Hematopoietic multipotent progenitor cell treated with erythropoietin and hydrocortisone succinate and interleukin-3 and kit ligand, for 8 days (in vitro differentiated cells): ENCODE measurements around the gene MT3.
"Not testable (repeated sequence)": the region's sequence is repeated elsewhere in the genome, so short reads cannot be mapped to it uniquely, and the experiment has no call there.

Experiments used
- DNase-seq: peaks from one replicate; pipeline ENCODE4 v3.0.0-alpha.2; 2015

The MT3 gene

DNA sequence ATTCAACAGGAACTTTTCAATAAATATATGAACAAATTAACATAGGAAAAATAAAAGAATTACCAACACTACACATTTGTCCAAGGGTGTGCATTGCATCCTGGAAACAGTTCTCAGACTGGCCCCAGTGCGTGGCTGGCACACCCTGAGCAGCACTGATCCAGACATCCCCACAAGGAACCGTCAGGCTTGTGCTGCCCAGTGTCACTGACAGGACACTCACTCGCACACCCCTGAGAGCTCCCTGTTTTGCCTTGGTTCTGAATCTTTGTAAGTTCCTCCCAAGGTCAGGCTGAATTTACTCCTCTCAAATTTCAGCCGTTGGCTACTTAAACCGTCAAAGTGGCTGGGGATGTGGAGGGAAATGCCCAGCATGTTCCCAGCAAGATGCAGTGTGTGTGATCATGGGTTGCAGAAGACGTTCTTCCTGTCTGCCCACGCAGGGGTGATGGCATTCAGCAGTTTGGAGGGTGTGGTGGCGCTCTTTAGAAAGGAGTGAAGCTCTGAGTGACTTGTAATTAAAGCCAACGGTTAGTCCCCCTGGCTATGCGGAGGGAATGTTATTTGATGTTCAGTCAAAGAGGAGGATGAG is 20.8 kb downstream of the MT3 start:
- DNase-seq: peak; percentile 21

DNA sequence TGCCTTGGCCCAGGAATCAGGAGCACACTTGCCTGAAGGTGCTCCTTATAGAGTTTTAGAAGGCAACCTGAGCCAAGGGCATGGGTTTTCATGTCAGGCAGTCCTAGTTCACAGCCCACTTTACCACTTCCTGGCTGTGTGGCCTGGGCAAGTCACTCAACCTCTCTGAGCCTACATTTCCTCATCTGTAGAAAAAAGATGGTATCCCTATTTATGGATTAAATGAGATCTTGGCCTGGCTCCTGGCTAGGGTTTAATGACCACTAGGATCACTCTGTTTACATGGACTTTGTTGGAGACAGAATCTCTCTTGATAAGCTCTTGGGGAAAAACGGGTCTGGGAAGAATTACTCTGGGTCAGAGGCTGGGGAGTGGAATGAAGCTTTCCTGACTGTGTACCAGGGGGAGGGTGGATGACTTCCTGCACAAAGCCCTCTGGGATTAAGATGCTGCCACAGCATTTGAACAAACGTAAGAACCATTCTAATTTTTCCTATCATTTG is 21.3 kb downstream of the MT3 start:
- DNase-seq: no peak

DNA sequence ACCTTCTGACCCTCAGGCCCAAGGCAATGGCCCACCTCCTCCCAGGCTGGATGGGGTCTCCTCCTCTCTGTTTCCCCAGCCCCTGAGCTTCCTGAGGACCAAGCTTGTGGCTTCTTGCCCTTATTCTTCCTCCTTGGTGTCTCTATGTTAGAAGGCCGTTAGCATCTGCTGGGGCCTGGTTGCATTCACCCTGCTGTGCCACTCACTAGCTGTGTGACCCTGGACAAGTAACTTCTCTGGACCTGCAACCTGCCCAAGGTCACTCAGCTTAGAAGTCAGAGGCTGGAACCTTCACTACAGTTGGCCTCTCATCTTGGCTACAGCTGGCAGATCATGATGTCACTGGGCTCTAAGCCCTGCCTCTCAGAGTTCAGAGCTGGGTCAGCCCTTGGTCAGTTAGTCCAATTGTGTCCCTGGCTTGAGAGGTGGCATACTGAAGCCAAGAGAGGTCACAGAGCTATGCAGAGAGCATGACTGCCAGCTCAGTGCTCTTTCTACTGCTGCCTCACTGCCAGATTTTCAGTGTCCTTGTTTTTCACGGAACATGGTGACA is 22.0 kb downstream of the MT3 start:
- DNase-seq: no peak

DNA sequence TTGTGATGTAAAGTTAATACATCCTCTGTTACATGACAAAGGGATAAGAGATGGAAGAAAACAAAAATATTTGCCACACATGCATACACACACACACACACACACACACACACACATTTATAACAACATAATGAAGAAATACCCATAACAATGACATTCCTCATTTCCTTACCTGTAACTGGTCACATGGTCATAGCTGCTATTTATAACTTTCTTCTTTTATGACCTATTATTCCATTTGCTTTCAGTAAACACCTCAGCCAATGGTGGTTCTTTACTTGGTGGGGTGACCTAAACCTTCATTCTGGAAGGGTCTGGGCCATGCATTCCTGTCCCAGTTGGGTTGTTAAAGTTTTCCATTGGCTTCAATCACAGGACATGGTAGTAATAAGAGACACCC is 24.4 kb downstream of the MT3 start:
- DNase-seq: no peak

DNA sequence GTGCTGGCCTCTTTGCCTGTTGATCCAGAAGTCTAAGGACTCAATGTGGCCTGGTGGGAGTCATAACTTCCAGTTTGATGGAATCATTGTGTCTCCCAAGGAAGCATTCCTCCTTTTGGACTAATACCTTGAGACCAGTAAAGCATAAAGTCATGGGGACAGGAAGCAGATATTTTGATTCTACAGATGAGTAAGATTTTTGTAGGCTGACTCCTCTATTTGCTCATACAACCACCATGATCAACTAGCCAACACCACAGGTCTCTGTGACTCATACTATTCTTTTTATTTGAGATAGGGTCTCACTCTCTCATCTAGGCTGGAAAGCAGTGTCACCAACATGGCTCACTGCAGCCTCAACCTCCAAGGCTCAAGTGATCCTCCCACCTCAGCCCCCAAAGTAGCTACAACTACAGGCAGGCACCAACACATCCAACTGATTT is 25.2 kb downstream of the MT3 start:
- DNase-seq: no peak

DNA sequence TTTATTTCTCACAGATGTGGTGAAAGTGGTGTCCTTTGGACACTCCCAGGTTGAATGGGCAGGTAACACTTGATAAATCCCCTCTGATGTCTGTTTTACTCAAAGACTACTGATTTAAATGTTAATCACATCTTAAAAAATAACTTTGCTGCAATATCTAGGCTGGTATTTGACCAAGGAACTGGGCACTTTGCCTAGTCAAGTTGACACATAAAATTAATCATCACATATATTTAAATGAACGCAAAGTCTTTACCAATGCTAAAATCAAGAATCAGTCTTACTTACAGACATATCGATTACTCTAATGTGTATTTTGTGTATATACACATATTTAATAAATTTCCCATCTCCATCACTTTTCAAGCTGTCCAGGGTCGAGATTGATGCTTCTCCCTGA is 26.0 kb downstream of the MT3 start:
- no peak for DNase-seq

DNA sequence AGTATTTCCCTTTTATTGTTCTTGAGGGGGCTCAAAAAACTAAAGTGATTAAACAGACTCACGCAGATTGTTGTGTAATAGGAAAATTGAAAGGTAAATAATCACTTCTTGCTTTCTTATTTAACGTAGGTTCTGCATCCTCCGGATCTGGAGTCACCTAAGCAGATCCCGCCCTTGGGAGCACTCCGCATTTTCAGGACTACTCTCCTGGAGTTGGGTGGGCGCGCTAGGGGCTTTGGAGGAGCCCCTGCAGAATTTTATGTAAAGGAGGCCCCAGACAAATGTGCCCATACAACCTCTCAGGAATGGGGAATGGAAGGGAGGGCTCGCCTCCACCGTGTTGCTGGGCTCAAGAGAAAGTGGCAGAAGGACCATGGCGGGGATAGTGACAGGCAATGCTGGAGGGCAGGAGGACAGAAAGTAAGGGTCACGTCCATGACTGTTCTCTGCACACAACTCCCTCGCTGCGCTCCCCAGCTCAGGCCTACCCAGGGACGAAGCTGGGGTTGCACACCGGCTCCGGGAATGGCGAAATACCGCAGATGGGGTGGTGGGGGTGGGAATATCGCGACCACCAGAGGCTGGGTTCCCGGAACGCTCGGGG is 27.4 kb downstream of the MT3 start:
- no peak for DNase-seq

DNA sequence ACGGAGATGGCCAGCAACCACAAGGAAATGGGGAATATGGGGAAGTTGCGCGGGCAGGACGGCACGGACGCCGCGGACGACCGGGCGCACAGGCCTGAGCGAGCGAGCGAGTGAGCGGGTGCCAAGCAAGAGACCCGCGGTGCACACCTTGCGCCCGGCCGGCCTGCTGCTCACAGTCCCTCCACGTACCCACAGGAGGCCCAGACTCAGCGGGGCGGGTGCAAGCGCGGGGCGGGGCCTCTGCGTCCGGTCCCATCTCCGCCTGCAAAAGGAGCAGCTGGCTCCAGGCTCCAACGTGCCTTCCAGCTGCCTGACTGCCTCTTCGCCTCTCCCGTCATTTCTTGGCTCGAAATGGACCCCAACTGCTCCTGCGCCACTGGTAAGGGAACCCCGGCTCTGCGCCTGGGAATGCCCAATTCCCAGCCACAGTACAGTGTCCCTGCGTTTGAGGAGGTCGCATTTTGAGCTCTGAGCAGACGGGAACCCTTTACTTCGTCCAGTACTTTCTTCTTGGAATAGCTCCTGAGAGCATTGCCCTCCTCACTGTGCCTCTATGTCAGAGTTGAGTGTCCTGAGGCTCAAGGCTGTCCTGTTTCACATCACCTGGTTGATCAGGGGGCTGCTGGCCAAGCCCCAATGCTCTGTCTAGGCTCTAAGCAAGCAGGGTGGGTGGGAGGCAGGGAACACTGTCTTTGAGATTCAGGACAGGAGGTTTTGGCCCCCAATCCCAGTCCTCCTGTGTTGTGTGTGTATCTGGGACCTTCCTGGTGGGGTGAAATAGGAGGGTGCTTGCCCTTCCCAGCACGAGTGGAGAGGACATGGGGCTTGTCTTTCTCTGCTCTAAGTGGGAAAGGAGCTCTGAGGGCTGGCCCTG is 28.1 kb downstream of the MT3 start:
- no peak for DNase-seq

DNA sequence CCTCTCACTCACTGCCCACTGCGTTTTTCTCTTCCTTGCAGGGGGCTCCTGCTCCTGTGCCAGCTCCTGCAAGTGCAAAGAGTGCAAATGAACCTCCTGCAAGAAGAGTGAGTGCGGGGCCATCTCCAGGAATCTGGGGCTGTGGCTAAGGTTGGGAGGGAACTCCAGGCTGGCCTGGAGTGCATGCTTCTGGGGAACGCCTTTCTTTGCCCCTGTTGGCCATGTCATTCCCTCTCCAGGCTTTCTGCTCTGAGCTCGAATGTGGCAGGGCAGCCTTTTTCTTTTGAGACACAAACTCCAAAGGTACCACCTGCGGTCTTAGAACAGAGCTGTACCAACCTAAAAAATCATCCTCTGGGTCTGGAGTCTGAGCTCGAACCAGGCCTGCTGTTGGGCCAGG is 28.8 kb downstream of the MT3 start:
- DNase-seq: no peak

DNA sequence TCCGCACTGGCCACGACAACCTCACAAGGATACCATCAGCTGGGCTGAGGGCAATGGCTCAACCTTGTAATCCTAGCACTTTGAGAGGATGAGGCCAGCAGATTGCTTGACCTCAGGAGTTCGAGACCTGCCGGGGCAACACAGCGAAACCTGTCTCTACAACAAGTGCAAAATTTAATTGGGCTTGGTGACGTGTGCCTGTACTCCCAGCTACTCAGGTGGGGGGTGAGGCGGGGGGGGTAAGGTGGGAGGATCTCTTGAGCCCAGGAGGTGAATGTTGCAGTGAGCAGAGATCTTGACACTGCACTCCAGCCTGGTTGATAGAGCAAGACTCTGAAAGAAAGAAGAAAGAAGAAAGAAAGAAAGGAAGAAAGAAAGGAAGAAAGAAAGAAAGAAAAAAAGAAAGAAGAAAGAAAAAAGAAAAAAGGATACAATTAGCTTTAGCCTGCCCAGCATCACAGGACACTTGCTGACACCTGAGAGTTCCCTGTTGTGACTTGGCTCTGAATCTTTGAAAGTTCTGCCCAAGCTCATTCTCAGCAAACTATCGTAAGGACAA is 31.1 kb downstream of the MT3 start:
- DNase-seq: no peak

DNA sequence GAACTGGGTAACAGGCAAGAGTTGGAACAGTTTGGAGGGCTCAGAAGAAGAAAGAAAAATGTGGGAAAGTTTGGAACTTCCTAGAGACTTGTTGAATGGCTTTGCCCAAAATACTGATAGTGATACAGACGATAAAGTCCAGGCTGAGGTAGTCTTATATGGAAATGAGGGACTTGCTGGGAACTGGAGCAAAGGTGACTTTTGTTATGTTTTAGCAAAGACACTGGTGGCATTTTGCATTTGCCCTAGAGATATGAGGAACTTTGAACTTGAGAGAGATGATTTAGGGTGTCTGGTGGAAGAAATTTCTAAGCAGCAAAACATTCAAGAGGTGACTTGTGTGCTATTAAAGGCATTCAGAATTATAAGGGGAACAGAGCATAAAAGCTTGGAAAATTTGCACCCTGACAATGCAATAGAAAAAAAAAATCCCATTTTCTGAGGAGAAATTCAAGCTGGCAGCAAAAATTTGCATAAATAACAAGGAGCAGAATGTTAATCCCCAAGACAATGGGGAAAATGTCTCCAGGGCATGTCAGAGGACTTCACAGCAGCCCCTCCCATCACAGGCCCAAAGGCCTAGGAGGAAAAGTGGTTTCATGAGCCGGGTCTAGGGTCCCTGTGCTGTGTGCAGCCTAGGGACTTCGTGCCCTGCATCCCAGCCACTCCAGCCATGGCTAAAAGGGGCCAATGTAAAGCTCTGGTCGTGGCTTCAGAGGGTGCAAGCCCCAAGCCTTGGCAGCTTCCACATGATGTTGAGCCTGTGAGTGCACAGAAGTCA is 32.5 kb downstream of the MT3 start:
- not testable (repeated sequence) for DNase-seq

DNA sequence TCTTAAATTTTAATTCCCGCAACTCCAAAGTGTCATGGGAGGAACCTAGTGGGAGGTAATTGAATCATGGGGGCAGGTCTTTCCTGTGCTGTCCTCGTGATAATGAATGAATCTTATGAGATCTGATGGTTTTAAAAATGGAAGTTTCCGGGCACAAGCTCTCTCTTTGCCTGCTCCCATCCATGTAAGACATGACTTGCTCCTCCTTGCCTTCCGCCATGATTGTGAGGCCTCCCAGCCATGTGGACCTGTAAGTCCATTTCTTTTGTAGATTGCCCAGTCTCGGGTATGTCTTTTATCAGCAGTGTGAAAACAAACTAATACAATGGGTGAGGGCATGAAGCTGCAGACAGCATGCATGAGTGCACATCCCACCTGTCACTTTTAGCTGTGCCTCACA is 33.9 kb downstream of the MT3 start:
- DNase-seq: not testable (repeated sequence)

DNA sequence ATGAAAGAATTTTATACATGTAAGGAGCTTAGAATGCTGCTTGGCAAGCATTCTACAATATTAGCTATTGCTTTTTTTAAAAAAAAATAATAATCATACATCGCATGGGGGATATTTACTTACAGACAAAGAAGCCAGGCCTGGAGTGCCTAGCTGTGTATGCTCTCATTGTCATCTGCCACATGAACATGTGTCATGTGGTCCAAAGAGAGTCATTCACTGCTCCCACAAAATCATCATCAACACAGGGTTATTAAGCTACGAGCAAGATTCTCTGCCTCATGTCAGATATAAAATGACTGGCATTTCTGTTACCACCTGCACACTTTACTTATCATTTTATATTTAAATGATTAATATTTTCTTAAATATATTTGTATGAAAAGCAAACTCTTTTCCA is 34.3 kb downstream of the MT3 start:
- no peak for DNase-seq

DNA sequence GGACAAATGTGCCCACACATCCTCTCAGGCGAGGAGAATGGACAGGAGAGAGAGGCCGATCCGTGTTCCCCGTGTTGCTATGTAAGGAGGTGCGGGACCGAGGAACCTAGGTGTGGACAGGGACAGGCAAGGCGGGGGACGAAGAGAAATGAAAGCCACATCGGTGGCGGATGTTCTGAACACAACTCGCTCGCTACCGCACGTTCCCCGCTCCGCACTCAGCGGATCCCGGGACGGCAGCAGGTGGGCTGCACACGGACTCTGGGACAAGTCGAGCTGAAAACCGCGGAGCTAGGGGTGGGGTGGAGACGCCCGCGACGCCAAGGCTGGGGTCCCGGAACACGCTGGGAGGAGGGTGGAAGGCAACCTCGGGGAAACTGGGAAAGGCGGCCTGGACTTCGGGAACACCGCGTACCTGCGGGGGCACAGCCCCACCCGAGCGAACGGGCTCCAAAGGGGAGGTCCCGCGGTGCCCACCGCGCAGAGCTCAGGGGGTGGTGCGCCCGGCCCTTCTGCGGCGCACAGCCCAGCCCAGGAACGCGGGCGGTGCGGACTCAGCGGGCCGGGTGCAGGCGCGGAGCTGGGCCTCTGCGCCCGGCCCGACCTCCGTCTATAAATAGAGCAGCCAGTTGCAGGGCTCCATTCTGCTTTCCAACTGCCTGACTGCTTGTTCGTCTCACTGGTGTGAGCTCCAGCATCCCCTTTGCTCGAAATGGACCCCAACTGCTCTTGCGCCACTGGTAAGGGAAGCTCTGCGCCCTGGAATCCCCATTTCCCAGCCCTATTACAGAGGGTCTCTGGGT is 36.0 kb downstream of the MT3 start, which contains the start of gene MT1E:
MT1E (plus strand) TSS at position 642 of the 803 bp plus-strand sequence; CDS start at position 713, 71 bp downstream.
- DNase-seq: no peak

DNA sequence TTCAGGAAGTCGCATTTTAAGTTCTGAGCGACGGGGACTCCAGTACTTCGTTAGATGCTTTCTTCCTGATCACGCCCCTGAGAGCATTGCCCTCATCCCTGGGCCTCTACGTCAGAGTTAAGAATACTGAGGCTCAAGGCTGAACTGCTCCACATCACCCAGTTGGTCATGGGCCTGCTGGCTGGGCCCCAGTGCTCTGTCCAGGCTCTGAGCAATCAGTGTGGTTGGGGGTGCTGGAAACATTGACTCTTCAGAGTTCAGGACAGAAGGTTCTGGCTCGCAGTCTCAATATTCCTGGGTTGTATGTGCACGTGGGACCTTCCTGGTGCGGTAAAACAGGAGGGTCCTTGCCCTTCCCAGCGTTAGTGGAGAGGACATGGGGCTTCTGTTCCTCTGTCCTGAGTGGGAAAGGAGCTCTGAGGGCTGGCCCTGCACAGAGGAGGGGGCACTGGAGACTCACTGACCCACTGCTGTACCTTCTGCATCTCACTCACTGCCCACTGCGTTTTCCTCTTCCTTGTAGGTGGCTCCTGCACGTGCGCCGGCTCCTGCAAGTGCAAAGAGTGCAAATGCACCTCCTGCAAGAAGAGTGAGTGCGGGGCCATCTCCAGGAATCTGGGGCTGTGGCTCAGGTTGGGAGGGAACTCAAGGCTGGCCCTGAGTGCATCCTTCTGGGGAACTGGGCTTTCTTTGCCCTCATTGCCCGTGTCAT is 36.8 kb downstream of the MT3 start:
- DNase-seq: no peak

DNA sequence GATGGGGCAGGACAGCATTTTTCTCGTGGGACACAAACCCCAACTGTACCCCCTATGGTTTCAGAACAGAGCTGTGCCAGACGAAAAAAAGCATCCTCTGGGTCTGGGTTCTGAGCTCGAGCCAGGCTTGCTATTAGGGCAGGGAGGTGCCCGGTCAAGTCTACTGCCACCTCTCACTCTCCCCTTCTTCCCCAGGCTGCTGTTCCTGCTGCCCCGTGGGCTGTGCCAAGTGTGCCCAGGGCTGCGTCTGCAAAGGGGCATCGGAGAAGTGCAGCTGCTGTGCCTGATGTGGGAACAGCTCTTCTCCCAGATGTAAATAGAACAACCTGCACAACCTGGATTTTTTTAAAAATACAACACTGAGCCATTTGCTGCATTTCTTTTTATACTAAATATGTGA is 37.4 kb downstream of the MT3 start:
- no peak for DNase-seq

DNA sequence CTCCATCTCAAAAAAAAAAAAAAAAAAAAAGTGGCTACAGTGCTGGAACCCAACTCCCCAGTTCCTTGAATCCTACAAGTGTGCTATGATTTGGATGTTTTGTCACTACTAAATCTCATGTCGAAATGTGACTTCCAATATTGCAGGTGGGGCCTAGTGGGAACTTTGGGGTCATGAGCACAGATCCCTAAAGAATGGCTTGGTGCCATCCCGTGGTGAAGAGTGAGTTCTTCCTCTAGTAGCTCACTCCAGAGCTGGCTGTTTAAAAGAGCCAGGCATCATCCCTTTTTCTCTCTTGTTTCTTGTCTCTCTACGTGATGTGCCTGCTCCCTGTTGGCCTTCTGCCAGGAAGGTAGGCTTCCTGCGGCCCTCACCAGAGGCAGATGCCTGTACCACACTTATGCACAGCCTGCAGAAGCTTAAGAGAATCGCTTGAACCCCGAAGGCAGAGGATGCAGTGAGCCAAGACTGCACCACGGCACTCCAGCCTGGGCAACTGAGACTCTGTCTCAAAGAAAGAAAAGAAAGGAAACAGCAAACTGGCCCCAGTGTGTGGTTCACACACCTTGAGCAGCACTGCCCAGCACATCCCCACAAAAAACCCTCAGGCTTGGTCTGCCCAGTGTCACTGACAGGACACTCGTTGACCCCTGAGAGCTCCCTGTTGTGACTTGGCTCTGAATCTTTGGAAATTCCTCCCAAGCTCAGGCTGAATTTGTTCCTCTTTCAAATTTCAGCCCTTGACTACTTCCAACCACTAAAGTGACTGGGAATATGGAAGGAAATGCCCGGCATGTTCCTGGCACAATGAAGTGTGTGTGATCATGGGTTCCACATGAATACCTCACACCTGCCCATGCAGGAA is 39.4 kb downstream of the MT3 start:
- DNase-seq: no peak

DNA sequence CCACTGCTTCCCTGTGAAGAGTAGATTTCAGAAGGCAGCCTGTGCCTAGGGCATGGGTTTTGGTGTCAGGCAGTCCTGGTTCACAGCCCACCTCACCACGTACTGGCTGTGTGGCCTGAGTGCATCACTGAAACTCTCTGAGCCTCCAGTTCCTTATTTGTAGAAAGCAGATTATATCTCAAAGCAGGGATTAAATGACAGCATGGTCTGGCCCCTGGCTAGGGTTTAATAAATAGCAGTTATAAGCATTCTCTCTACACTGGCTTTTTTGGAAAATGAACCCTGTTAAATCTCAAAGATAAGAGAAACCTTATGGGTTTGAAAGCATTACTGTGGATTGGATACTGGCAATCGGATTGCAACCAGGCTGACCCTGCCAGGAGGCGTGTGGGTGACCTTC is 40.2 kb downstream of the MT3 start:
- DNase-seq: no peak

DNA sequence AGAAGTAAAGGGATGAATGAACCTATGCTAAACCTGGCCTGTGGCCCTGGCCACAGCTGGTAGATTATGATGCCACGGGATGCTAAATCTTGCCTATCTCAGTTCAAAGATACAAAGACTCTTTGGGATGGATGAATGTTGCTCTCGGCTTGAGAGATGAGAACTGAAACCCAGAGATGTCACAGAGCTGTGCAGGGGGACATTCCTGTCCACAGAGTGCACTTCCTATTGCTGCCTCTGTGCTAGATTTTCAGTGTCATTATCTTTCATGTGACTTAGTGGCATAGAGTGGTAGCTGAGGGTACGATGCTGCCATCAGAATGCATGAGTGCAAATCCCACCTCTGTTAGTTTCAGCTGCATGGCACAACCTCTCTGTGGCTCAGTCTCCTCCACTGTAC is 40.8 kb downstream of the MT3 start:
- no peak for DNase-seq

DNA sequence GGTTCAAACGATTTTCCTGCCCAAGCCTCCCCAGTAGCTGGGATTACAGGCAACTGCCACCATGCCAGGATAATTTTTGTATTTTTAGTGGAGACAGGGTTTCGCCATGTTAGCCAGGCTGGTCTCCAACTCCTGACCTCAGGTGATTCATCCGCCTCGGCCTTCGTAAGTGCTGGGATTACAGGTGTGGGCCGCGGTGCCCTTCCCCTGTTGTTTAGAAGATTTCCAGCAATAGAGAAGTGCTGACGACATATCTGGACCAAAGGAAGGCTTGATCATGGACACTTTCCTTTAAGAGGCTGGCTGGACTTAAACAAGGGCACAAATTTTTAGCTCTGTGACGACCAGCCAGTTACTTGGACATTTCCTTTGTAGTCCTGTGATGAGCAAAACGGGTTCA is 41.9 kb downstream of the MT3 start:
- no peak for DNase-seq
